ENCODE data around the gene NPHP4.

GRCh38 chr1:6006882-6007281 is 14.7 kb upstream of the NPHP4 start:
- TF ChIP-seq CTCF (IDR thresholded peaks at IDR 0.05 in 4 of 5, conservative IDR thresholded peaks at IDR 0.05 in 1 of 5) (no peak), POLR2A (IDR thresholded peaks at IDR 0.05) (no peak)
